Measurements from ENCODE around the gene CLEC3B.
"Not testable (repeated sequence)": the region's sequence is repeated elsewhere in the genome, so short reads cannot be mapped to it uniquely, and the experiment has no call there.

CLEC3B gene, protein sequence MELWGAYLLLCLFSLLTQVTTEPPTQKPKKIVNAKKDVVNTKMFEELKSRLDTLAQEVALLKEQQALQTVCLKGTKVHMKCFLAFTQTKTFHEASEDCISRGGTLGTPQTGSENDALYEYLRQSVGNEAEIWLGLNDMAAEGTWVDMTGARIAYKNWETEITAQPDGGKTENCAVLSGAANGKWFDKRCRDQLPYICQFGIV

DNA sequence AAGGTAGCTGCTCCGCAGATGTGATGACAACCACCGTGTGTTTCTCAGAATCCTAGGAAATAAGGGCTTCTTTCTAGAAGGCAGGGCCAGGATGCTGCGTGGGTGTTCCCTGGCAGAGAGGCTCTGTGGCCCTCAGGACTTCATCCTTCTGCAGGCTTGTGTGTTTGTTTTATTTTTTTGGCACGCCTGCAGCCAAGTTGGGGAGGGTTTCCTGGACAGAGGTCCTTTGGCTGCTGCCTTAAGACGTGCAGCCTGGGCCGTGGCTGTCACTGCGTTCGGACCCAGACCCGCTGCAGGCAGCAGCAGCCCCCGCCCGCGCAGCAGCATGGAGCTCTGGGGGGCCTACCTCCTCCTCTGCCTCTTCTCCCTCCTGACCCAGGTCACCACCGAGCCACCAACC is at the start of gene CLEC3B:
Gene CLEC3B, plus strand, starts transcription at position 266 of the 400 bp plus-strand sequence. Its CDS starts 60 bp downstream, at position 326.
- DNase-seq, result no peak

DNA sequence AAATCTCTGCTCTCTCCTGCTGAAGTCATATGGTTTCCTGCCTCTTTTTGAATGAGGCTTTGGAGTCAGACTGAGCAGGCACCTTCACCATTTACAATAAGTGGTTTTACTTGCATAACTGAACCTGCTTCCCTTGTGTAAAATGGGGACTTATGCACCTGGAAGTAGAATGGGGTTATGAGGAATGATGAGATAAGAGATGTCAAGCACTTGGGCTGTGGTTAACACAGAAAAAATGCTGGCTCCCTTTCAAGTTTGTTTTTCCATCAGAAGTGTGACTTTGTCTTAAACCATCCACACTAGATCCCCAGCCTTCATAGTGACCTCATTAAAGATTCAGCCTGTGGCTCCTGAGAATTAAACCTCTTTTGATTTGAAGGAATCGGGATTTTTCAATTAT is 44.9 kb upstream of the CLEC3B start:
- no peak for DNase-seq

DNA sequence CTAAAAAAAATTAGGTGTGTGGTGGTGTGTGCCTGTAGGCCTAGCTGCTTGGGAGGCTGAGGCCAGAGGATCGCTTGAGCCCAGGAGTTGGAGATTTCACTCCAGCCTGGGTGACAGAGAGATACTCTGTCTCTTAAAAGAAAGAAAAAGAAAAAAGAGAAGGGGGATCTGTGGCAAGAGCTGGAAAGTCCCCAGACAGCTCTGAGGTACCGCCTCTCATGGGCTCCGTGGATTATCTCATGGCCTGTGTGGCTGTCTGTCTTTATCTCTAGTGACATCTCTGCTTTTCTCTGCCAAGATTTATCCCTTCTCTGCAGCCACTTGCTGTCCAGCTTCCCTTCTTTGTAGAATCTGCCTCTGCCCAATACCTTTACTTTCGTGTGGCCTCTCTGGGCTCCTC is 44.4 kb upstream of the CLEC3B start:
- no peak for DNase-seq

DNA sequence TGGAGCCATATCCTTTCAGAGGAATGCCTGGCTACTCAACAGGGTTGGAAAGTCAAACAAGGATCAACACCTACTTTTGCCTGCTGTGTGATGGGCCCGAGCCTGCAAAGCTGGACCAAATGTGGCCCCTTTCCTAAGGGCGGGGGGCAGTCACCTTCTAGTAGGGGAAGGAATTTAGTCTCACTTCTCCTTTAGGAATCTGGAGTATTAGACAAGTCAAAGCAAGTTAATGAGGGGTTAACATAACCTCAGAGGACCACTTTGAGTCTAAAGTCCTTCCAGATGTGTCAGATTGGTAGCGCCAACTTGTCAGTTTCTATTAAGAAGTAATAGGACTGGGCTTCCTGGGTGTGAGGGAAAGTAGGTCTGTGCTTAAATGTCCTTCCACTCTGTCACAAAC is 43.3 kb upstream of the CLEC3B start:
- no peak for DNase-seq

DNA sequence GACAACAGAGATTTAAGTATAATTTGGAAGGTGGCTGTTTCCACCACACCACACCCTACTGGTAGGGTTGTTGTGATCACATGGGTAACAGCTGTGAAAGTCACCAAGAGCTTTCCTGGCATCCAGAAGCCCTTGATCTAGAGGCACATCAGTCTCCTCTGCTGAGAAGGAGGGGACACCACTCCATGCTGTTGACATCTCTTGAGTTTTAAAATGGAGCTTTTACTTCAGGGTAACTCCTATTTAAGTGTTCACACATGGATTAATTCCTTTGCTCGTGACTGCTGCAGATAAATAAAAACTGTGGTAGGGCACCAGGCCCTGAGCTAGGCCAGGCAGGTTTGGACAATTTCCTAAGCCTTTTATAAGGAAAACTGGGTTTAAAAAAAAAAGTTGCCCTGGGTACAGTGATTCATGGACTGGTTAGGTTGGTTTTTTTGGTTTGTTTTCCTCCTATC is 42.6 kb upstream of the CLEC3B start:
- no peak for DNase-seq

DNA sequence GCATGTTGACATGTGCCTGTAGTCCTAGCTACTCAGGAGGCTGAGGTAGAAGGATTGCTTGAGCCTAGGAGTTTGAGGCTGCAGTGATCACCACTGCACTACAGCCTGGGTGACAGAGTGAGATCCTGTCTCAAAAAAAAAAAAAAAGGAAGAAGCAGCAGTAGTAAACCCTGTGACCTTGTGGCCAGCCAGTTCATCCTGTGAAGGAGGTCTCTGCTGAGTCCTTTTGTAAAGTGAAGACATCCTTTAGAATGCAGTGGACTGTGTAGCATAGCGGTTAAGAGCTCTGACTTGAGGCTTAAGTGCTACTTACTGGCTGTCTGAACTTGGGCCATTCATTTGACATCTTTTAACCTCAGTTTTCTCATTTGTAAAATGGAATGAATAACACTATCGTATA is 41.8 kb upstream of the CLEC3B start:
- DNase-seq, result no peak

DNA sequence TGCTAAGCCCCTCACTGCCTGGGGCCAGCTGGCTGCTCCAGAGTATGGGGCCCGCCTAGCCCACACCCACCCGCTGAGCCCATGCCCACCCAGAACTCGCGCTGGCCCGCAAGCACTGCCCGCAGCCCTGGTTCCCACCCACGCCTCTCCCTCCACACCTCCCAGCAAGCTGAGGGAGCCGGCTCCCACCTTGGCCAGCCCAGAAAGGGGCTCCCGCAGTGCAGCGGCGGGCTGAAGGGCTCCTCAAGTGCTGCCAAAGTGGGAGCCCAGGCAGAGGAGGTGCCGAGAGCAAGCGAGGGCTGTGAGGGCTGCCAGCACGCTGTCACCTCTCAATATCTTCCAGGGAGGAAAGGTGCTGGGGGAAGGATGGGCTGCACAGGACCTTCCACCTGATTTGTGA is 39.8 kb upstream of the CLEC3B start:
- not testable (repeated sequence) for DNase-seq

DNA sequence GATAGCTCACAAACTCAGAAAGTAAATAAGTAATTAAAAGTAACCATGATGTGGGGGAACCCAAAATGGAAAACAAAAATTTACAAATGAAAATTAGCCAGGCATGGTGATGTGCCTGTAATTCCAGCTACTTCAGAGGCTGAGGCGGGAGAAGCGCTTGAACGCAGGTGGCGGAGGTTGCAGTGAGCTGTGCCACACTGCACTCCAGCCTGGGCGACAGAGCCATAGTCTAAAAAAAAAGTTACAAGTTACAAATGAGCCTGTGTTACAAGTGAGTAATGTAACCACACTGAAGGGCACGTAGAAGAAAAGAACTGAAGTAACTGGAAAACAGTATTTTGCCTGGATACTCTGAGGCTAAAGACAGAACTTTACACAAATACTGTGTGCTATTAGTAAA is 38.8 kb upstream of the CLEC3B start:
- DNase-seq, result no peak

DNA sequence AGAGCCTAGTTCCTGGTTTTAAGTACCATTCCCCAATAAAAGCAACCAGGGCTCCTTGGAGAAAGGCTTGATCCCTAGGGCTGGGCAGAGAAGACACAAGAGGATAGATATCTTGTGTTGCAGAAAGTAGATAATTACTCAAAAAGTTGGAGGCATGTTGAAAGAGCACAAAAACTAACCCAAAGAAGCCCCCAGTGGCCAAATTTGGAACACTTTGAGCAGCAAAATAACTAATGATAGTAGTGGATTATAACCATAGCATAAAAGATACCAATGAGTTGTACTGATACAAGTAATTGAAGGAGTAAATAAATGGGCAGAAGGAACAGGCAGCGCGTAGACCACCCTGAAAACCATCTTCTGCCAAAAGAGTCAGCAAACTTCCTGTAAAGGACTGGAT is 38.0 kb upstream of the CLEC3B start:
- DNase-seq, result no peak

DNA sequence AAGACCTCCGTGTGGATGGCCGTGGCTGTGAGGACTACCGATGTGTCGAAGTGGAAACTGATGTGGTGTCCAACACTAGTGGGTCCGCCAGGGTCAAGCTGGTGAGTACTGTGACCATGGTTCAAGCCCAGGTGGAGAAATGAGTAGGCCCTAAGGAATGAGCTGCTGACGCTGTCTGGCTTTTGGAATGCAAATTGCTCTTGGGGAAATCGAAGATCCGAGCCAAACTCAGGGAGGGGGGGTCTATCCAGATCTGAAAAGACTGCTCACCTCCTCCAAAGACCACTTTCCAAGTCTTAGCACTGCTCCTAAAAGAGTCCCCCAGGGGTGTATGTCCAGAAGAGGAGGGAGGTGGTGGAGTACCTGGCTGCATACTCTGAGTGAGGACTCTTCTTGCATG is 37.0 kb upstream of the CLEC3B start:
- DNase-seq, result no peak

DNA sequence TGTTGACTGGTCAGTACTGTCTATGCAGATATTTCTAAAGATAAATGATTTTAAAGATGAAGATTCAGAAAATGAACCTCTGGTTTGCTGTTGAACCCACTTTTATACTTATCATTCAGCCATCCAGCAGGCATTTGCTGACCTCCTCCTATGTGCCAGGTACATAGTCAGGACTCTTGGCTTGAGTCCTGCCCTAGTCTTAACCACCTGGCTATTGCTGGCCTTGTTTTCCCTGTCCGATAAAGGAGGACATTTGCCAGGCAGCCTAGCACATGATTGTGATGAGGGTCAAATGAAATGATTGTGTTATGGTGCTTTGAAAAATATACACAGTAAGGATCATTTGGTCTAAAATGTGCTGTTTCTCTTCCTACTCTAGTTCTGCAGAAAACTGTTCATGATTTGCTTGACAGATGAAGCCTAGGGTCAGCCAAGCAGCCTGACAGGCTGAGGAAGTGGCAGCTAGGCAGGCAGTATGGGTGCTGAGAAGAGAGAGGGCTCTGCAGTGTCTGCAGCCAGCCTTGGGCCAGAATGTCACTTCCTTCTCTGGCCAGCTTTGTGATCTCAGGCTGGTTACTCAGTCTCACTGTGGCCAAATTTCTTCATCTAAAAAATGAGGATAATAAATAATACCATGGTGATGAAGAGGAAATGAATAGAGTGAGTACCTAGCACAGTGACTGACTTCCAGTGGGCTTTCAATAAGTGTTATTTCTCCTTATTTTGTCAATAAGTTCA is 36.3 kb upstream of the CLEC3B start:
- DNase-seq, result no peak

DNA sequence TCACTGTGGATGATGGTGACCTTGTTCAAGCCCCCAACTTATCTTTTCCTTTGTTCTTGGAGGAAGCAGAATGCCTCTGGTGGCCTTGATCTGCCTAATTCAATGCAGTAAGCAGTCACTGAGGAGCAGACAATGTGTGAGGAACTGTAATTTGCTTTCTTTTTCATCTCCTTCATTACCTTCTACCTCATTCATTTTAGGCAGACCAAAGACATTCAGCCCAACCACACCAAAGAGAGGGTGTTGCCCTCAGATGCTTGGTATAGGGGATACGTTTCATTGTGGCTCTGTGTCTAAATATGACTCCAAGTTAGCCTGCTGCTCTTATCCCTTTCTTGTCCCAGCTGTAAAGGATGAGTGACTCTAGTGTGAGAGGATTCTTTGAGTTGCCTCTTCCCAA is 34.8 kb upstream of the CLEC3B start:
- DNase-seq, result no peak

DNA sequence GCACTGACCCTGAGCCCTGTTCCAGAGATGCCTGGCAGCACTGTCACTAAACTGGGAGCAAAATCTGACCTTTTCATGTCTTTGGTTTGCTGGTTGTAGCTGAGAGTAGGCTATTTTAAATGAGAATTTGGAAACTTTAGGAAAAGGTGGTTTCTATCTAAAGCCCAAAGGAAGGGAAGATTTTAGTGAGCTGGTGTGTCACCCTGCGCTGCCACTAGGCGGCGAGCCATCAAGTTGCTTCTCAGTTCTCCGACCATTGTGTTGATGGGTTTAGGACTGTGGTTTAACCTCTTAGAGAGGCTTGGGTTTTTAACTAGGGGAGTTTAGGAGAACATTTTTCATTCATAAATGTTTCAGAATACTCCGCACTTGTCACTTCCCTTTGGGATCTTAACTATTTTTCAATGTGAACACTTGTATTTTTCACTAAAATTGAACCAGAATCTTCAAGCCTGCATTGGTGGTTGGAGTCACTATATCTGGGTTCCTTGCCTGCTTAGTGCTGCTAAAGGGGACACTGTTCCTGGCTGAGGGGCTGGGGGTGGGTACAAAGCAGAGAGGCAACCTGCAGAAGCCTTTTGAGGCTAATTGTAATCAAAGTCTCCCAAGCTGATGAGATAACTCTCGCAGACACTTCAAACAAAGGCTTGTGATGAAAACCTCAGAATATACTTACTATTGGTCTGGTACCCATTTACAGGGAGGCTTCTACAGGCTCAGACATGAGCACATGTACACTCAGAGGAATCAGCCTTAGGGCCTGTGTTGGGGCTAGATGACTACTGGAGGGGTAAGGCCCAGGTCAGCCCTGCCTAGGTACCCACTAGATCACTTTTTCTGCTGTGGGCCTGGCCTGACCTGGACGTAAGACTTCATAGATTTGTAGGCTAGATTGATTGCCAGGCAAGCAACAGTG is 33.3 kb upstream of the CLEC3B start:
- DNase-seq, result no peak

DNA sequence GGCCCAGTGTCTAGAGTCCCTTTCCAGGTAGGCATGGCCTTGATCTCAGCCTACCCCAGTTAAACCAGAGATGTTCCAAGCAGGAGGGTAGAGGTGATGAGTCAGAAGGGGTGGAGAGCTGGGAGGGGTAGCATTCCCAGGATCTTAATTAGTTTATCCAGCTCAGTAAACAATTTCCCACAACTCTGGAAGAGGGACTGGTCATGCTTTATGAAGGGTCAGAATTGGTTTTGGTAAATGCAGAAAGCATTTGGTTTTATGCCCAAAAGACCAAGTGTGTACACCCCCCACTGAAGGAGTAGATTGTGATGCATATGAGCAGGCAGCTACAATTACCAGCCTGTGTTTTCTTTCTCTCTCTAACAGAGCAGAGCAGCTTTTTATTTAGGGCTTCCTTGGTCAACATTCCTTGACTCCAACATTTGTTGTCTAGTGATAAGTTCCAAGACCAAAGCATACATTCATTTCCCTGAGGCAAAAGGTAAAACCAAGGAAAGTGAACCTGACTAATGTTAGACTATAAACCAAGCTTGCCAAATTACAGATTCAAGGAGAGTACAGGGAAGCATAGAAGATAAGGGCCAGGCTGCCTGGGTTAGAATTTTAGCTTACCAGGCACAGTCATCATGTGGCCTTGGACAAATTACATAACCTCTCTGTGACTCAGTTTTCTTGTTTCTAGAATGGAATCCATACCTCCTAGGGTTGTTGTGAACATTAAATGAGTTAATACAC is 32.5 kb upstream of the CLEC3B start:
- DNase-seq, result no peak

DNA sequence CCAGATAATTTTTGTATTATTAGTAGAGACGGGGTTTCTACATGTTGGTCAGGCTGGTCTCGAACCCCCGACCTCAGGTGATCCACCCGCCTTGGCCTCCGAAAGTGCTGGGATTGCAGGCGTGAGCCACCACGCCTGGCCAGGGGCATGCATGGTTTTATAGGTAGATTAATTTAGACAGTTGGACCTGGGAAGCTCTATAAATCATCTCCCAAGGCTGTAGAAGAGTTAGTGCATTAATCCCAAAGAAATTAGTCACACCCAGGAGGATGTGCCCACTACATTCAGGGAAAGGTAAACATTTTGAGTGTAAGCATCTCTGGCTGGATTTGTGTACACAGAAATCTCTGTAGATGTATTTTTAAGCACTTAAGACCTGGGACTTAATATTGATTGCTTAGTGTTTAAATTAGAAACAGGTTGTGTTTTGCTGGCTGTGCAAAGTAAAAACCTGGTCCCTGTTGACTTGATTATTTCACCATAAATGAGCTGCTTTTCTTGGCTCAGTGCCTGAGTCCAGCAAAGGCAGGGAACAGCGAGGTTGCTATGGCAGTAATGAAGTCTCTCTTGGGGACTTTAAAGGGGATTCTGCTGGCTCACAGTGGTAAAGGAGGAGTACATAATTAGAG is 30.8 kb upstream of the CLEC3B start:
- no peak for DNase-seq

DNA sequence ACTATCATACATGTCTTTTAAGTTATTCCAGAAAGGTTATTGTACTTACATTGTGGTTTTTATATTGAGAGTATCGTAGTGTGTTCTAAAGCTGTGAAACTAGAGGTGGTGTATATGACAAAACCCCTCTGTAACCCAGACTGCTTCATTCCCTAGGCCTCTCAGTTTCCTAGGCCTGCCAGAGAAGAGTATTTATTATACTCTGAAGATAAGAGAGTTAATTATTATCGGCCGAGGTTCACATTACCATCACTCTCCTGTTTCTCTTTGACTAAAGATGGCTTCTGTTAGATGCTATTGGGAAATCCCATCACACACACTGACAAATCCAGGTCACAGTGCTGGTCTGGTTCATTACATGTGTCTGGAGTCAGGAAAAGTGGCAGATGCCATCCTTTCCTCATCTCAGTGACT is 29.5 kb upstream of the CLEC3B start:
- DNase-seq, result no peak

DNA sequence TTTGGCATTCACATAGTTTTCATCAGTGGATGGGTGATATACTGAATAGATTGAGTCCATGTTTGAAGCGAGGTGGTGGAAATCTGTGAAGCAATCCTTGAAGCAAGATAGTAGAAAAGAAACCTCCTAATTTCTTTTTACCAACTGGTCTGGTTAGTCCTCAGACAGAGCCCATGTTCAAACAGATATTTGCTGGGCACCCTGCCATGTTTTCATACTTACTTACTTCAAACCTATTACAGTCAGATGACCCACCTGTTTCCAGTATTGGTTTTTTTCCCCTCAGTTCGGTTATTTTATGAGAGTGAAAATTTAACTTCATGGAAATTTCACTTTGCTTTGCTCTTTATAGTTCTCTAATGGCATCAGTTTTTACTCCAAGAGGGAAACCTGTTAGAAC is 26.3 kb upstream of the CLEC3B start:
- DNase-seq, result no peak

DNA sequence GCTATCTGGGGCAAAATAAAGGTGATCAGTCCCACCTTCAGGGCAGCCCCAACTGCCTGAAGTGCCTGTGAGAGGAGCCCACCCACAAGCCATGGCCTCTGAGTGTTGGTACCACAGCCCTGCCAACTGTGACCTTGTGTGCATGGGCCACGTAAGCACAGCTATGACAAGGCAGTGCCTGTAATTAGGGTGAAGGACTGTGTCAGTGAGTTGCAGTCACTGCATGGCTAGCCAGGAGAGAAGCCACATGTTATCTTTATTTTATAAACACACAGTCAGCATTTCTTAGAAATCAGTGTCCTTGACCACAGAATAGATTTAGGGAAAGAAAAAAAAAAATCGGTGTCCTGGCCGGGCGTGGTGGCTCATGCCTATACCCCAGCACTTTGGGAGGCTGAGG is 25.3 kb upstream of the CLEC3B start:
- DNase-seq, result no peak

DNA sequence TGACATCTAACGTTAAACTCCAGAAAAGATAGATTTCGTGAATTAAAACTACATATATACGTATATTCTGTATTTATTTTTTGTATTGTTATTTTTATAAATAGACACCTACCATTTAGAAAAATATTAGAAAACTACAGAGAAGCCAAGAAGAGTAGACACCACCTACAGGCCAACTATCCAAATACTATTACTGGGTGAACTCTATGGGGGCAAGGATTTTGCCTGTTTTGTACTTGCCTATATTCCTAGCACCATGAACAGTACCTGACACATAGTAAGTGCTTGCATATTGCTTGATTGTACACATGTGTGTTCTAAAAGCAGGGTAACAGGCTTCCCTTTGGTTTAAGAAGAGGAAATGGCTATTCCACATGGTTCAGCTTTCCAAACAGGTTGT is 24.4 kb upstream of the CLEC3B start:
- no peak for DNase-seq

DNA sequence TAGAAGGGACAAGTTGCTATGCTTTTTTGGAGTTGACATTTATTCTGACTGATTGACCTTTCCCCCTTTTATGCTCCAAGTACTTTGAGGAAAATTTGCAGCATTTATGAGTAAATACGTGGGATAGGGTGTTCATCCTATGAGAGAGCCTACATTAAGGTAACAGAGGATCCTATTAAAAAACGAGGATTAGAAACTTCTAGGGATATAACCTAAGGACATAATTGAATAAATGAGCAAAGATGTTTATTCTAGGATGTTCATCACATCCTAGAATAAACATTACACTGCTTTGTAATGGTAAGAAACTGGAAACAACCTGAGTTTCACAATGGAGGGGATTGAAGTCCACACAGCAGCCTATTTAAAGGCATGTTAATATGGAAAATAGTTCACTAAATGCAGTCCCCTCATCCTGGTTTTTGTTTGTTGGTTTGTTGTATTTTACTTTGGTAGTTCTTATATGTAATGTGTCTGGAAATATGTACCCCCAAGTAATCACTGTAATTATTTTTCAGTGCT is 23.9 kb upstream of the CLEC3B start:
- no peak for DNase-seq

DNA sequence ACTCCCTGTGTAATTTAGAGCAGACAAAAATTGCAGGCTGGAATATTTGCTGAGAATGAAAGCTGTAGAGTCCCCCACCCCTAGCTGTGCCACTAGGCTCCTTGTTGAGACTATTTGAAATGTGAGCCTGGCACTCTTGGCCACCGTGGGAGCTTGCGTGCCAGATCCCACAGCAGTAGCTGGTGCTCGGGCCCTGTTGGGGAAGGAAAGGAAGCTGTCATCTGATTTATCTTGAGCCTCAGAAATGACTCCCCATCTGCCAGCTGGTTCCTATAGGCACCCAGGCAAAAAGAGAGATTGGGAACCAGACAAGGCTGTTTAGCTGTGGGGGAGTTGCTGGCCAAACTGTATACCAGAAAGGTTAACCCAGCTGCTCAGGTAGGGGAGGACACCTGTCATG is 23.4 kb upstream of the CLEC3B start:
- DNase-seq, result no peak

DNA sequence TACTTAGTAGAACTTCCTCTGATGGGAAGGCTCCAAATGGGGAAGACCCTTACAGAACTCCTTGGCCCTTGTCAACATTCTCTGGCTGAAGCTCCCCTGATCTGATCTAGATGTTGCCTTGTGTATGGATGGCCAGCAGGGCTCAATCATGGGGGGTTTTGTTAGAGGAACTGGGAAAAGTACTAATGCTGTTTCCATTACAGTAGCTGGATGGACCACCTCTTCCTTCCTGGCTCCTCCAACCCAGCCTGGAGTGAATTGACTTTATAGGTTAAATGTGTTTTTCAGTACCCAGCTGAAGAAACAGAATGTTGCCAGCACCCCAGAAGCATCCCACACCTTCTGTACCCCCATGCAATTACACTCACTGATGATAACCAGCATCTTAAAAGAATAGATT is 22.7 kb upstream of the CLEC3B start:
- DNase-seq, result no peak
